NT2/D1 (cell line): ENCODE data around the gene PPP2R3B.

Experiments used
- YY1 ChIP-seq: IDR thresholded peaks from 2 replicates; pipeline ENCODE4 v1.6.1; 2011; ENCODE audit not compliant: insufficient read length, insufficient read depth
- ZNF274 ChIP-seq: IDR thresholded peaks from 2 replicates; pipeline ENCODE4 v1.6.1; 2011; ENCODE audit warnings: mild to moderate bottlenecking, low read depth, low read length

- TF ChIP-seq YY1 (no peak), ZNF274 (no peak)
These were observed 35.0 kb downstream of the PPP2R3B start for GRCh38 chrX:351736-352135.
